Stimulated activated CD4-positive, alpha-beta T cell treated with anti-CD3 and anti-CD28 coated beads, TNF-alpha, amount 100 ng/mL, for 4 hours (primary cell): ENCODE measurements around the gene CIB4.

Source experiments
- DNase-seq, 3 experiments: peaks; one replicate each; pipeline ENCODE4 v3.0.0-alpha.2; 2020; ENCODE audit warnings: low read depth in 3 of 3

Gene CIB4

DNA sequence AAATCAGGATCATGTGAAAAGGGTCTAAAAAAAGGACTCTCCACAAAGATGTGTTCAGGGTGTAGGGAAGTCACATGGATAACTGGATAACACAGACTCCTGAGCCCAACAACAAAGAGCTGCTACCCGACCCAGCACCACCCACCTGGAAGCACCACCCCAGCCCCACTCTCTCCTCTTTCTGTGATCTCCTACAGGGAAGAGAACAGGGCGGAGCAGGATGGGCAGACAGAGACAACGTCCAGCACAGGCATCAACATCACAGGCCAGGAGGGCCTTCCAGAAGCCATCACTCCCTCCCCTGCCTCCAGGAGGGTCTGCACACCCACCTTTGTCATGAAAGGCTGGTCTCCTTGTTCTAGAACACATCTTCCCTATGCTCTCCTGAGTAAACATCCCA lies 1.3 kb upstream of the CIB4 start:
- DNase-seq, result no peak

DNA sequence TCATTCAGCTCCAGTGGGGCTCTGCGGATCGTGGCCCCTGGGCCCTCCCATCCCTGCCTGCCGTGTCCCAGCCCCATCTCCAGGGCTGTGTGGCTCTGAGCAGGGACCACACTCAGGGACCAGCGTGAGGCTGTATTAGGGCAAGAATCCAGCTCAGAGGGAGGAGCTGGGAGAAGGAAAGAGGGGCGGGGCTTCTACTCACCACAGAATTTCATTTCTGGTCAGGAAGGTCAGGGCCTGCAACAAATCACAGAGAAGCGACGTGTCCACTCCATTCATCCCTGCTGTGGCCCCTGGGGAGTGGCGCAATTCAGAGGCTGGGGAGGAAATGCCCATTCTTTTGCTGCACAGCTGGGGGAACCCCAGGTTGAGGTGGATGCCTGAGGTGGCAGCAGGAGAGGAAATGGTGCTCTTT lies 828 bp downstream of the CIB4 start:
- no peak for DNase-seq

DNA sequence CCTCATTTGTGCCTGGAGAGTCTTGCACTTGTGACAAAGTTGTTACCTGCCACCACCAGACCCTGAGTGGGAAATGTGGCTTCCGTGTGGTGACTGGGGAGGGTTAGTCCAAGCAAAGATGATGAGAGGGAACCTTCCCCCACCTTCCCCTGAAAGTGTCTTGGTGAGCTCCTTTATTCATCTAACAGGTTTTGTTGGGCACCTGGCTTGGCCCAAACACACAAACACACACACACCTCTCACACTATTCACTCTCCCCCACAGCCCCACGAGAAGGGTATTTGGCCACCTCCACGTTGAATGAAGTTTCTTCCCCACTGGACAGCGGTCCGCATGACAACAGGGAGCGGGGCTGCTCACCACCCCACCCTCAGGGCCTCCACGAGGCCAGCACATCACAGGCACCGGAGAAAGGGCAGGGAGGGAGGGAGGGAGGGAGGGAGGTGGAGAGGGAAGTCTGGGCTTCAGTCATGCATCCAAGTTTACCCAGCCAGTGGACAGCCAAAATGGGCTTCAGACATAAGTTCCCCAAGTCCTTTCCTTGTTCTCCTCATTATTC lies 1.4 kb downstream of the CIB4 start:
- no peak for DNase-seq

DNA sequence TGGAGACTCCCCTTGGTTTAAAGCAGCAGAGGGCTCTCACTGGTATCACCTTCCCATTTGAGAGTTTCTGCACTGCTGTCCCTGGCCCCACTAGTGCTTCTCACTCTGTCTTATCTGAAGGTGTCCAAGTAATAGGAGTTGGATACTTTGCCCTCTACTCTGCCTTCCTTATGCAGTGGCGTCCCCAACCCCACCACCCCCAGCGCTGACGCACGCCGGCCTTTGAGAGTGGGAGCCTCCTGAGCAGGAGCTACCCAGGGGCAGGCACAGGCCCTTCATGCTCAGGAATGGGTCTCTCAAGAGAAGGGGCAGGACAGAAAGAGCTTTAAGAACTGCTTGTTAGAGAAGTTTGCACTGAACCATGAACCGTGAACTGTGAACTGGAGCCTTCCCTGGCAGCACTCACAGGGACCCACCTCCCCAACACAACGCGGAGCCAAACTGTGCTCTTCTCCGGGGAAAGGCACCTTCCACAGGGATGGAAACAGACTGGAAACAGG lies 3.3 kb downstream of the CIB4 start:
- DNase-seq, result no peak

DNA sequence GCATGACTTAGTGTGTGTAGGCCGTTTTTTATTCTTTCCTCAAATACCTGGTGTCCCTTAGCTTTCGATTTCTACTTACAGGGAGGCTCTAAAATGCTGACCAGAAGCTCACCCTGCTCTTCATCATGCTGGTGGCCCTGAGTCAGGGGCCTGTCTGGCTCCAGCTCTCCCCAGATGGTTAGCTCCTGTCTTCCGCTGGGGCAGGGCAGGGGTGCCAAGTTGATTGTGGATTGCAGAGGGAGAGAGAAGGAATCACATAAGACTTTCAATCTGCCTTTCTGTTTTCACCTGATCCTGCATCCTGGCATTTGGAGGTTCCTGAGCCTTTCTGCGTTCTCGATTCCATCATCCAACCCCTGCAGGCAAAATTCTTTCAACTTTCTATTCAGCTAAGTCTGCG lies 4.2 kb downstream of the CIB4 start:
- DNase-seq, result no peak

DNA sequence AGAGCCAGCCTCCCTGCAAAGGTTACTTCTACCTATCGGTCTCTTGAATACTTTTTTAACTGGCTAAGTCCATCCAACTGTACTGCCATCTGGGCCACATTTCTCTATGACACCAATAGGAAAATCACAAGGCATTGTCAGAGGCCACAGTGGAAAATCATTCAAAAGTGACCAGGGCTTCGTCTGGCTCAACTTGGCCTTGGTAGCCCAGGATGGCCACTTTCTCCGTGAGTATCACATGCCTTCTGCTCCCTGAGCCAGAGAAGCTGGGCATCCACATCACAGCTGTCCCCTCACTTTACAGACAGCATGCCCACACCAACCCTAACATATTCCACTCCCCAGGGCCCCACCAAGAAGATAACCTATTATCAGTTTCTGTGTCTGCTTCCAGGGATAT lies 5.8 kb downstream of the CIB4 start:
- DNase-seq, result no peak

DNA sequence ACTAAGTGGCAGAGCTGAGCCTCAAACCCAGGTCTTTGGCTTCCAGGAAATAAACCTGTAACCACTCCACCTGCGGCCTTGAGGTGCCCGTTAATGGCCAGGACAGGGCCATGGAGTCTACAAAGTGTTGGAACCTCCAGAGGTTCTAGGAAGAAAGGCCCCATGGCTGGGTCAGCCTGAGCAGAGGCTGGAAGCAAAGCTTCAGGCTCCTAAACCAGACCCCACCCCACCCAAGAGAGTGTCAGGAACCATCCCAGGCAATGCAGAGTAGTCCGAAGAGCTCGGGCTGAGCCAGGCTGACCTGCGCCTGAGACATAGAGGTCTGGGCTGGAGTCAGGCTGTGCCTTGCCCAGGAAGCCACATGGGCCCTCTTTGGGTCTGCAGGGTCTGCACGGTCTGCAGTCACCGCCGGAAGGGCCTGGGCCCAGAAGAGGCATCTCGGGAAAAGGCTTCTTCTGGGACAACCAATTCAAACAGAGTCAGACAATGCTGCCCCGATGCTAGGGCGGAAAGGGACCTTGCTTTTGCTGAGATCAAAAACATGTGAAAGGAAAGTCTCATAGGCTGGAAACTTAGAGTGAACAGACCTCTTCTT lies 6.4 kb downstream of the CIB4 start:
- DNase-seq, result no peak

DNA sequence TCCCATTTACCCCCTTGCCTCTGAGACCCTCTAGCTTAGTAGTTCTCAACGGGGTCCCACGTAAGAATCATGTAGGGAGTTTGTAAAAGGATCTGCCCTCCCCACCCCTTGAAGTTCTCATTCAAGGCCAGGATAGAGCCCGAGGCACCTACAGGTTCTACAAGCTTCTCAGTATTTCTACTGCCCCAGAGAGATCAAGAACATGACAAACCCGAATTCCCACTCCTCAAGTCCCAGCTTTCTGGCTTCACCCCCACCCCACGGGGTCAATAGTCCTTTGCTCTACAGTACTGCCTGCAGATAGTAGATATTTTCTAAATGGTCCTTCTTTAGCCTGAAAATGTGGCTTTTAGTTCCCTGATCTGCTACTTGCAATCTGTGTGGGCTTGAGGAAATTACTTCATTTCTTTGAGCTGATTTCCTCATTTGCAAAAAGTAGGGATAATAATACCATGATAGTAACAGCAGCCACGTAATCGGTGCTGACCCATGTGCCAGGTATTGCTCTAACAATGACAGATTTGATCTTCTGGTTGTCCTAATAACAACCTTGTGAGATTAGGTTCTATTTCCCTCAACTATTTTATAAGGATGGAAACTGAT lies 7.1 kb downstream of the CIB4 start:
- DNase-seq, result no peak

DNA sequence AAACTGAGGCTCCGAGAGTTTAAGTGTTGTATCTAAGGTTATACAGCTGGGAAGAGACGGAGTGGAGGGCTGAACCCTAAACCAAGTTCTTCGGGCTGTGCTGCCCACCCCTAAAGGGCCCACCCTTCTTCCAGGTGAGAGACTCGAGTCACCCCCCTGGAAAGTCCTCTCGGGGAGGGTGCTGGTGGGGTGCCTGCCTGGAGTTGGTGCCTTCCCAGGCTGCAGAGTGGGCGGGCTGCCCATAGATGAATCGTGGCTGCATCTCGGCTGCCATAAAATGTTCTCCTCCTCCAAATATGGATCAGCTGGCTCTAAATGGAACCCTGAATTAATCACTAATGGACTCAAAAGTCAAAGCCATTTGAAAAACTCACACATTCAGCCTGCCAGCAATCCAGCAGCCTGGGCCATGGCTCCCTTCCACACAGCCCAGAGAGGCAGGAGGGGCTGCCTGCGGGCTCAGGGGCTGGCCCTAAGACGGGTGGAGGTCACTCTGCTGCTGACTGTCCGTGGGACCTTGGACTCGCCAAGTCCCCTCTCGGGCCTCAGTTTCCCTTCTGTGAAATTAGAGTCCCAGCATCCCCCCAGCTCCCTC lies 7.7 kb downstream of the CIB4 start:
- no peak for DNase-seq

DNA sequence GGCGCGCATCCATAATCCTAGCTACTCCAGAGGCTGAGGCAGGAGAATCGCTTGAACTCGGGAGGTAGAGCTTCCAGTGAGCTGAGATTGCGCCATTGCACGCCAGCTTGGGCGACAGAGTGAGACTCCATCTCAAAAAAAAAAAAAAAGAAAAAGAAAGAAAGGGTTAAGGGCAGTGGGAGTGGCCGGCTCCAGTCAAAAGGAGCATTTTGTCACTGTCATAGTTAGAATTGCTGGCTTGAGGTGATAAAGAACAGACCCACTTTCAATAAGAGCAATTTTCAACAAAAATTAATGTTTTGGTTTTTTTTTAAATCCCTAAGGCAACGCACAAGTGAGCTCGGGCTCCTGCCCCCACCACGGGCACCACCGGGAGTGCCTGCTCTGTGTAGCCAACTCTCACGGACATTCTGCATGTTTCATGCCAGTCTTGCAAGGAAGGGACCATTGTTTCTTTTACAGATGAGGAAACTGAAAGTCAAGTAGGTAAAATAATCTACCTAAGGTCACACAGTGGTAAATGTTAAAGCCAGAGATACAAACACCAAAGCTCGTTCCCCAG lies 8.5 kb downstream of the CIB4 start:
- no peak for DNase-seq

DNA sequence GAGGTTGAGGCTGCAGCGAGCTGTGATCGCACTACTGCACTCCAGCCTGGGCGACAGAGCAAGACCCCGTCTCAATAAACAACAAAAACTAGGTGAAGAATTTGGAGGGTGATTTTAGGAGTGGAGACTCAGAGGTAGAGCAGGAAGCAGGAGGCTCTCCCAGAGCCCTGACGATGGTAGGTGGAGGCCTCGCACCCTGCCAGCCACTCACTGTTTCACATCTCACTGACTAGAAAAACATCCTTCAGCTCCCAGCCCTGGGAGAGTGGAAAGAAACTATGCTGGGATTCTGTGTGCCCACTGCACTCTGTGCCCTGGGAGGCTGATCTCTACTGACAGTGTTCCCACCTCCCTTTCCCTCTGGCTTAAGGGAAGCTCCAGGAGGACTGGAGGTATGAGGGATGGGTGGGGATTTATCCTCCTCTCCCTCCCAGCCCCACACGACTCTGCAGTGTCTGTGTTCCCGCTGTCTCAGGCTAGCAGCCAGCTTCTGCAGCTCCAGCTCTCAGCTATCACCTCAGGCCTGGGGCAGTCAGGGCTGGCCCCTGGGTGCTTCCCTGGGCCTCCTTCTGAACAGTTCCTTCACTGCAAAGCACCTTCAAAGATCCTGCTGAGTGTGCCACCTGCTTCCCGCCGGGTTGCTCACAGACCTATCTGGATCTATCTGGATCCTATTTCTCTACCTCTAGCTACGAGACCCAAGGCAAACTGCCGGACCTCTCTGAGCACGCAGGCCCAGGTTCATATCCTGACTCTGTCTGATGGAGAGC lies 9.6 kb downstream of the CIB4 start:
- DNase-seq, result no peak

DNA sequence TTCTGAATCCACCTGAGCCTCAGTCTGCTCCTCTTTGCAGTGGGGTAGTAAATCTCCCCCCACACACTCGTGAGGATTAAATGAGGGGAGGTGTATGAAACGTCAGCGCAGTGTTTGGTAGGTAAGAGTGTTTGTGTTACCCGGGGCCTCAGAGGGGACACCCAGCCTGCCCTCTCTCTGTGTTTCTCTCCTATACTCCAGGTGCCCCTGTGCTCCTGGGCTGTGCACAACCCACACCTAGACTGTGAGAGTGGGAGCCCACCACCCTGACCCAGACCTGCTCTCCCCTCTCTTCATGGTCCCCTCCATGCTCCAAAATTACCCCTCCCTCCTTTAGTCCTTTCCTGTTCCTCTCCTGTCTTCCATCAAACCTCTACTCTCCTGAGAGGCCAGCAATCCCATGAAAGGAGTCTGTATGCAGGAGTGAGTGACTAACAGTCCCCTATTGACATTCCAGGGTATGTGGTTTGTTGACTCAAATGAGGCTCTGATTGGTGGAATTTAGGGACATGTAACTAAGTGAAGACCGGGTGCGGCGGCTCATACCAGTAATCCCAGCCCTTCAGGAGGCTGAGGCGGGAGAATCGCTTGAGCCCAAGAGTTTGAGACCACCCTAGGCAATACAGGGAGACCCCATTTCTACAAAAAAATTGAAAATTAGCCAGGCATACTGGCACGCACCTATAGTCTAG lies 10.4 kb downstream of the CIB4 start:
- no peak for DNase-seq

DNA sequence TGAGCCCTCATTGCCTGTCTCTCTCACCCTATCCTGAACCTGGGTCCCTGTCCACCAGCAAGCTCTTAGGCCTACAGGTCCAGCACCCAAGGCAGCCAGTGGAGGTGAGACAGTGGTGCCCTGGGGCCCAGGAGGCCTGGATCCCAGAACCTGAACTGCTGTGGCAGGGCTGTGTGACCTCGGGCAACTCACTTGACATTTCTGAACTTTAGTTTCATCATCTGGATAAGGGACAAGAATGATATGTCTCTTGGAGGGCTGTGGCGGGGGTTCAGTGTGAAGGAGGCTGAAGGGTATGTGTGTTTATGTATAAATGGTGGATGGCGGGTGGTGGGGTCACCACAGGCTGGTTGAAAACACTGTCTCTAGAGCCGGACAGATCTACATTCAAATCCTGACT lies 10.9 kb downstream of the CIB4 start:
- no peak for DNase-seq

DNA sequence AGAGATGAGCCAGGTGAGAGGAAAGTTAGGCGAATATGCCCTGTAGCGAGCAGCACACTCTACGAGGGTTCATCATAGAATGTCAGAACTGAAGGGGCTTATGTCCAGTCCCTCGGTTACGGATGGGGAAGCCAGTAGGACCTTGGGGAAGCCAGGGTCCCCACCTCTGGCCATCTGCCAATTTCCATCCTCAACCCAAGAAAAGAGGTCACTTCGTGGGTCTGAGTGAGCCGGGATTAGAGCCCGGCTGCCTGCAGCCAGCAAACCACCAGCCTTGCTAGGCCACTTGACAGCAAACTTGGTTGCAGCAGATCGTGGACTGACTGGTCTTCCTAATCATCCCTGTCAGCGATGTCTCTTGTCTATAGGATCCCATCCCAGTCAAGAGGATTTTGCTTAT lies 11.4 kb downstream of the CIB4 start:
- DNase-seq, result no peak

DNA sequence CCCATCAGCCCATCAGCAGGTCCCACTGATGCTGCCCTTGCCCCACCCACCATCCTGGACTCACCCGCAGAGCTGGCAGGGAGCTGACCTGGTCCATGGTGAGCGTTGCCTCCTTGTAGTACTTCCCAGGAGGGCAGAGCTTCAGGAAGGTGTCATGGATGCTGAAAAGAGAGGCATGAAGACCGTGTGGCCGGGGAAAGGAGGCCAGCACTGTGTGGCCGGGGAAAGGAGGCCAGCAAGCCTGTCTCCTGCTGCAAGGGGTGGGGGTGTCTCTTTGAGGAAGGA lies 11.9 kb downstream of the CIB4 start:
- DNase-seq, result no peak

DNA sequence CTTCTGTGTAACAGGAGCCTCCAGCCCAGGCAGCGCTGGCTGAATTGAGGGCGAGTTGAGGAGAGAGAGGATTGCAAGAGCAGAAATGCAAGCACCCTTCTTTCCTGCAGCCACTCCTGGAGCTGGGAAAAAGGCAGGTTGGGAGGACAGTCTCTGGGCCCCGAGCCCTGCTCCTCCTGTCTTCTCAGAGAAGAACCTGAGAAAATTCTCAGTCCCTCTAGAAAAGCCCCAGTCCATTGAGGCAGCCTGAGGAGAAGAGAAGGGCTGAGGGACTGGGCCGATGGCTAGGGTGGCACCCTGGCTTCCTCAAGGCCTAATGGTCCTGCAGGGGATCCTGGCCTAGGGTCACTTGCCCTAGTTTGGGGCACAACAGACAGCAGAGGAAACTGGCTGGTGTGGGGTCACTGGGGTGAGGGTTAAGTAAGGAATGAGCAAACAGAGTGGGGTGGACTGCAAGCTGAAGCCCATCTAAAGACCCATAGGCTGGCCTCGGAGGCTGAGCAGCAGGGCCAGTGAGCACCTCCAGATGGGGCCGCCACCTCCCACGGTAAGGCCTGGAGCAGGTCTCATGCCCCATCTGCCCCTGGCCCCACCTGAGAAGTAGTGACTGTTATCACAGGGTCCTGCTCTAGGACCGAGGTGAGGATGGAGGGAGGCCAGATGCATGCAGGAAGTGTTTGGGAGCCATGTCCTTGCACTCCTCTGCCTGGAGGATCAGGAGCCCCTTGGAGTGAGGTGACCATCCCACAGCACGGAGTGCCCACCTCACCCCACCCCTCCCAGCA lies 12.4 kb downstream of the CIB4 start:
- DNase-seq, result no peak

DNA sequence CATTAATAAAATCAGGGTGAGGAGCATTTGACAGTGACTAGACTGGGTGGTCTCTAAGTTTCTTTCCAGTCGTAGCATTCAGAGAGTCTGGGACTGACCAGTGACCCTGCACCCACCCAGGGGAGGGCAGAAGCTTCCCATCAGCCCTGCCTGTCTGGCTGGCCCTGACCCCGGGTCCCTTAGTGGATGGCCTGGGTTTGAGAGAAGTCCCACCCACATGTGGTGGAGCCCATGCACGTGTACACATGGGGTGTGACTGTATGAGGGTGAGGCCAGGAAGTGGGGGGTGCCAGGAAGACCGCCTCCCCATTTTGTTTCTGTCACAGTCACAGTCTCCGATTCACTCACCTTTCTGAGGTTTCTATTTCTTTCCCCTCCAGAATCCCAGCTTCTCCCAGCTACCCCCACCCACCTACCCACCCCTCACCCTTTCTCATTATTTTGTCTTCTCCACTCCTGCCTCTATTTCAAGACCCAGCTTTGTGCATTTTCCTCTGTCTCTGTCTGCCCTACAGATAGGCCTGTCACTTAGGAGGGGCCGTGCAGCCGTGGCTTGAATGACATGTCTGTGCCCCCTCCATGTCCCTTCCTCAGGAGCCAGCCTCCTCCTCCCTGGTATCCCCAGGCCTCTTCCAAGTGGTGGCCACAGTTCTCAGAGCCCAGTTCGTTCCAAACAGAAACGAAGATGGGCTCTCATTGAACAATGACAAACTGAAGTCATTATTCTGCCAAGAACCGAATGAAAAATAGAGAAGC lies 13.6 kb downstream of the CIB4 start:
- no peak for DNase-seq

DNA sequence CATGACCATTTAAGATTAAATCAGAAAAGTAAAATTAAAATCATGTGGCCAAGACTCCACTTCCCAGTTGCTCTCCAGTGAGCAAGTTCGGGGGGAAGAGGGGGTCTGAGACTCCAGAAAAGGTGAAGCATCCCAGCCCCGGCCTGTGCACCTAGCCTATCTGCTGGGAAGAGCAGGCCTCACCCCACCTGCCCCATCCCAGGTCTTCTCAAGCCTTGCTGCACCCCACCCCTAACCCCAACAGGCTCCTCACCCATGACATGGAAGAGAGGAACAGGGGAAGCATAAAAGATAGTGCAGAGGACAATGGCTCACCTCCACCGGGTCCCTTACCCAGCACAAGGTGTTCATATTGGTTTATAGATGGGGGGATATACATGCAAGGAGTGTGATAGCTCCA lies 14.6 kb downstream of the CIB4 start:
- DNase-seq, result no peak

DNA sequence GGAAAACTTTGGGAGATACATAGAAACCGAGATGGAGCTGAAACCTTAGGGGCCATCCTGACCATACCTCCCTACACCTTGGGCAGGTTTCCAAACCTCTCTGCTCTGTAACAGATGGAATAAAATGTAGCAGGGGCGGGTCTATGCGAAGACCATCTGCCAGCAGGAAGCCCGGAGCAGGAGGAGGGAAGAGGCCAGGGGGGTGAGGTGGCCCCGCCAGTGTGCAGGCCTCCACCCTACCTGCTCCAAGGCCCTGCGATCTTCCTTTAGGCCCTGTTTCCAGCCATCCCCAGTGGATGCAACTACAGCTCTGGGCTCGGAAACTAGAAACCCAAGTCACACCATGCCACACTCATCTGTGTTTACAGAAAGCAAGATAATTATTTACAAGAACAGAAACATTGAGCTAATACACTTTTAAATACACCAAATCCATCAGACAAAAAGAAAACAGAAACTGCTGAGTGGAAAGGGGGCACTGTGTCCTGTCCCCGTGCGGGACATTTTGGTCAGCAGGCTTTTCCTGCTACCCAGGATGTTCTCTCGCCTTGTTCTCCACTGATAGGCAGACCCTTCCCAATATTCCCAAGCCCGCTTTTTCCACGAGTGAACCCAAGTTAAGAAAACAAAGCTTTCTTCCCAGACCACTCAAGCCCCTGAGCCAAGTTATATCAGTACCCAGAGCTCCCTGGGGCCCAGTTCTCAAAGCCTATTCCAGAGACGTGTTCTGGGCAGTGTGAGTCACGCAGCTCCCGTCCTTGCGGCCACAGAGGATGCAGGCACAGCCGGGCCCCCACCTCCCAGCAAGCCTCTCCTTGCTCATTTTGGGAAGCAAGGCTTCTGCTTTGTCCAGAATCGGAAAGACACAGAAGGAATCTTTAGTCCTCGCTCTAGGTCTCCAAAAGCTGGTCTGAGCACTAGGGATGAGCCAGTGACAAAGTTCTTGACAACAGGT lies 17.3 kb downstream of the CIB4 start:
- DNase-seq, result no peak
